KMS-11 (cell line): ENCODE results near the gene CDH4.

Source experiments
- H2AFZ ChIP-seq: fragments of 200-600 bp; sonication (generic); 2 replicates; pipeline ENCODE4 v1.6.1; 2016; ENCODE audit warnings: antibody characterized with exemption, mixed run types, low read depth
- H3K27ac ChIP-seq: fragments of 200-600 bp; sonication (generic); 2 replicates; pipeline ENCODE4 v1.6.1; 2016; ENCODE audit warnings: mild to moderate bottlenecking, mixed run types
- H3K27me3 ChIP-seq: fragments of 200-600 bp; sonication (generic); 2 replicates; pipeline ENCODE4 v1.6.1; 2017; ENCODE audit warnings: mild to moderate bottlenecking, low read depth, mixed run types, moderate library complexity; ENCODE audit not compliant: insufficient read depth
- H3K36me3 ChIP-seq: fragments of 200-600 bp; sonication (generic); 2 replicates; pipeline ENCODE4 v1.6.1; 2017; ENCODE audit warnings: mild to moderate bottlenecking, mixed run types; ENCODE audit not compliant: insufficient read depth
- H3K4me1 ChIP-seq: fragments of 200-600 bp; sonication (generic); 2 replicates; pipeline ENCODE4 v1.6.1; 2016; ENCODE audit warnings: mild to moderate bottlenecking, low read depth, mixed run types; ENCODE audit not compliant: poor library complexity, severe bottlenecking
- H3K4me2 ChIP-seq: fragments of 200-600 bp; sonication (generic); 2 replicates; pipeline ENCODE4 v1.7.0; 2016; ENCODE audit warnings: mild to moderate bottlenecking, mixed run types
- H3K4me3 ChIP-seq: fragments of 200-600 bp; sonication (generic); IDR thresholded peaks from 2 replicates; pipeline ENCODE4 v1.6.1; 2017; ENCODE audit warnings: low read depth, low read length, mixed read lengths; ENCODE audit not compliant: insufficient read depth
- H3K79me2 ChIP-seq: fragments of 200-600 bp; sonication (generic); 2 replicates; pipeline ENCODE4 v1.6.1; 2016; ENCODE audit warnings: low read depth, mixed run types; ENCODE audit not compliant: insufficient read depth
- H3K9ac ChIP-seq: fragments of 200-600 bp; sonication (generic); 2 replicates; pipeline ENCODE4 v1.6.1; 2016; ENCODE audit warnings: mild to moderate bottlenecking, mixed run types
- H4K20me1 ChIP-seq: fragments of 200-600 bp; sonication (generic); 2 replicates; pipeline ENCODE4 v1.6.1; 2016; ENCODE audit warnings: mild to moderate bottlenecking, mixed run types; ENCODE audit not compliant: insufficient read depth
- TF ChIP-seq, protein P1 (sequence below): fragments of 200-600 bp; sonication (generic); conservative IDR thresholded peaks from 2 replicates; pipeline ENCODE4 v1.6.1; 2017; ENCODE audit warnings: low read depth, mild to moderate bottlenecking, antibody characterized with exemption, low read length, moderate library complexity, mixed read lengths

CDH4 gene

DNA sequence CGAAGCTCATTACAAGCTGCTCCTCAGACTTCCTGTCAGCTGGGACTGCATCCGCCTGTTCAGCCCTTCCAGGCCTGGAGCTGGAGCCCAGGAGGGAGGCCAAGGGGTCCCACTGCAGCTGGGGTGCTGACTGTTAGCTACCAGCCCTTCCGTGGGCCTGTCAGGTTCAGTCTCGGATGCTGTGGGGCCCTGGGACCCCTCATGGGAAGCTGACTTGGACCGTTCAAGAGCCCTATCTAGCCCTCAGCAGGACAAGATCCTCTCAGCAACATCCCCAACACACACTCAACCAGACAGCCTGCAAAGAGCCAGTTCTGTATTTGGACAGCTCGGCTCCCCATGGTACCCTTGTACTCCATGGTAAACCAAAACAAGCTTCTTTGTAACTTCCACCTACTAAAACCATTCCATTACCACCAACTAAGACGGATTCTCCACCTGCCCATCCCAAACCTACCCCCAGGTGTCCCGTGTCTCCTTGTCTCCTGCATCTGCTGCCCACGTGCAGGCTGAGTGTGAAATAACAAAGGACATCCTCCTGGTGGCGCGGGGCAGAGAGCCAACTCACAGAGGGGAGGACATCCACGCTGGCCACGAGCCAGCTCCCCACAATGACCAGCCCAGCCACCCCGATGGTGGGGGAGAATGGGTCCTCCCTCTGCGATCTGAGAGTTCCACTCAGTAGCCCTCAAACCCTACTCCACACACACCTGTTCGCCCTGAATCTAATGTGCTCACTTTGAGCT, 702.4 kb downstream of the CDH4 start:
- H2AFZ ChIP-seq, result no peak overlapping the region
- peaks cover 12% of the 10 kb centered on the region; the same call in 1 of the 2 replicates for H3K27me3 ChIP-seq
- TF ChIP-seq, protein P1, sequence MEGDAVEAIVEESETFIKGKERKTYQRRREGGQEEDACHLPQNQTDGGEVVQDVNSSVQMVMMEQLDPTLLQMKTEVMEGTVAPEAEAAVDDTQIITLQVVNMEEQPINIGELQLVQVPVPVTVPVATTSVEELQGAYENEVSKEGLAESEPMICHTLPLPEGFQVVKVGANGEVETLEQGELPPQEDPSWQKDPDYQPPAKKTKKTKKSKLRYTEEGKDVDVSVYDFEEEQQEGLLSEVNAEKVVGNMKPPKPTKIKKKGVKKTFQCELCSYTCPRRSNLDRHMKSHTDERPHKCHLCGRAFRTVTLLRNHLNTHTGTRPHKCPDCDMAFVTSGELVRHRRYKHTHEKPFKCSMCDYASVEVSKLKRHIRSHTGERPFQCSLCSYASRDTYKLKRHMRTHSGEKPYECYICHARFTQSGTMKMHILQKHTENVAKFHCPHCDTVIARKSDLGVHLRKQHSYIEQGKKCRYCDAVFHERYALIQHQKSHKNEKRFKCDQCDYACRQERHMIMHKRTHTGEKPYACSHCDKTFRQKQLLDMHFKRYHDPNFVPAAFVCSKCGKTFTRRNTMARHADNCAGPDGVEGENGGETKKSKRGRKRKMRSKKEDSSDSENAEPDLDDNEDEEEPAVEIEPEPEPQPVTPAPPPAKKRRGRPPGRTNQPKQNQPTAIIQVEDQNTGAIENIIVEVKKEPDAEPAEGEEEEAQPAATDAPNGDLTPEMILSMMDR, result no peak

DNA sequence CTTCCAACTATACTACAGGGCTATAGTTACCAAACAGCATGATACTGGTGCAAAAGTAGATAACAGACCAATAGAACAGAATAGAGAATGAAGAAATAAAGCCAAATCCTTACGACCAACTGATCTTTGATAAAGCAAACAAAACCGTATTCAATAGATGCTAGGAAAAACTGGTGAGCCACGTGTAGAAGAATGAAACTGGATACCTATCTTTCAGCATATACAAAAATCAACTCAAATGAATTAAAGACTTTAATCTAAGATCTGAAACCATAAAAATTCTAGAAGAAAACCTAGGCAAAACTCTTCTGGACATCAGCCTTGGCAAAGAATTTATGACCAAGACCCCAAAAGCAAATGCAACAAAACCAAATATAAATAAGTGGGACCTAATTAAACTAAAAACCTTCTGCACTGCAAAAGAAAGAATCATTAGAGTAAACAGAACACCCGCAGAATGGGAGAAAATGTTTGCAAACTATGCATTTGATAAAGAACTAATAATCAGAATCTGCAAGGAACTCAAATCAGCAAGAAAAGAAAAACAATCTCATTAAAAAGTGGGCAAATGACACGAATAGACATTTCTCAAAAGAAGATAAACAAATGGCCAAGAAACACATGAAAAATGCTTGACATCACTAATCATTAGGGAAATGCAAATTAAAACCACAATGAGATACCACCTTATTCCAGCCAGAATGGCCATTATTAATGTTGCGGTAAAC, 703.8 kb downstream of the CDH4 start:
- Histone ChIP-seq H3K4me3 (no peak overlapping the region), H3K27me3 (peaks cover 25% of the 10 kb centered on the region; the same call in 1 of the 2 replicates), H3K79me2 (no peaks in the 10 kb centered on the region), H4K20me1 (no peaks in the 10 kb centered on the region), H3K36me3 (no peaks in the 10 kb centered on the region), H3K4me1 (no peaks in the 10 kb centered on the region), H3K9ac (no peak overlapping the region), H3K4me2 (no peak overlapping the region), H3K27ac (no peak overlapping the region), H2AFZ (no peak overlapping the region)
- TF ChIP-seq, protein P1, result no peak

More for the DNA sequence above, 702.4 kb downstream of the CDH4 start:
- Histone ChIP-seq H3K9ac (no peak overlapping the region), H3K4me3 (no peak overlapping the region), H3K79me2 (no peaks in the 10 kb centered on the region), H3K27ac (no peak overlapping the region), H3K4me1 (no peaks in the 10 kb centered on the region), H3K36me3 (no peaks in the 10 kb centered on the region), H3K4me2 (no peak overlapping the region), H4K20me1 (no peaks in the 10 kb centered on the region)

DNA sequence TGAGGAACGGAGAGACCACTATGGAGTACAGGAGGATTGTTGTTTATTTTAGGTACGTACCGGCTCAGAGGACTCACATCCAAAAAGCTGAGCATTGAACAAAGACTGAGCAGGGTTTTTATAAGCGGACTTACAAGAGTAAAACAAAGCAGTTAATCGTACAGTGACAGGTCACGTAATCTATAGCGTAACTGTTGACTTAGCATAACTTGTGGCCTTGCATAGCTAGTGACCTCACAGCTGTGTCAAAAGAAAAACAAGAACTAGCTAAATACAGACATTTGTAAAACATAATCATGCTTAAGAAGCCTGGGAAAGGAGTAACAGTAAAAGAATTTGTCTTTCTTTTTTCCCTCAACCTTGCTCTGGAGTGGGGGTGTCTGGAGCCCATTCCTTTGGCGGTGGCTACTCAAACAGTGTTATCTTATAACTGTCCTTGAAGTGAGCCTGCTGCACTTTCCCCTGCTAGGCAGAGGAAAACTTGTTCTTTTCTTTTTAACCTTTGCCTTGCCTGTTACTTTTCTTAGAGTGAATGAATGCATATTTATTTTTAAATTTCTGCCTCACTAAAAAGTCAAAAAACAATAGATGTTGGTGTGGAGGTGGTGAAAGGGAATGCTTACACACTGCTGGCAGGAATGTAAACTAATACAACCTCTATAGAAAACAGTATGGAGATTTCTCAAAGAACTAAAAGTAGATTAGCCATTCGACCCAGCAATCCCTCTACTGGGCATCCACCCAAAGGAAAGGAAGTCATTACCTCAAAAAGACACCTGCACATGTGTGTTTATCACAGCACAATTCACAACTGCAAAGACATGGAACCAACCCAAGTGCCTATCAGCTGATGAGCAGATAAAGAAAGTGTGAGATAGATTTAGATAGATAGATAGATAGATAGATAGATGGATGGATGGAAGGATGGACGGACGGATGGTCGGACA, 704.6 kb downstream of the CDH4 start:
- Histone ChIP-seq H3K27me3 (peaks cover 25% of the 10 kb centered on the region; the same call in 1 of the 2 replicates), H3K4me1 (no peaks in the 10 kb centered on the region), H3K4me2 (no peak overlapping the region), H3K27ac (no peak overlapping the region), H3K4me3 (no peak overlapping the region), H3K9ac (no peak overlapping the region), H3K36me3 (no peaks in the 10 kb centered on the region), H4K20me1 (no peaks in the 10 kb centered on the region), H2AFZ (no peak overlapping the region), H3K79me2 (no peaks in the 10 kb centered on the region)
- TF ChIP-seq, protein P1, result no peak

GRCh38 chr20:61957961-61958715, 706.1 kb downstream of the CDH4 start:
- no peaks in the 10 kb centered on the region for H3K36me3 ChIP-seq
- no peak overlapping the region for H3K9ac ChIP-seq
- peaks cover 25% of the 10 kb centered on the region; the same call in 1 of the 2 replicates for H3K27me3 ChIP-seq
- no peaks in the 10 kb centered on the region for H3K79me2 ChIP-seq
- no peak overlapping the region for H3K27ac ChIP-seq
- no peak overlapping the region for H3K4me2 ChIP-seq
- no peak overlapping the region for H2AFZ ChIP-seq
- H3K4me3 ChIP-seq, result no peak overlapping the region
- H4K20me1 ChIP-seq, result no peaks in the 10 kb centered on the region
- no peaks in the 10 kb centered on the region for H3K4me1 ChIP-seq
- TF ChIP-seq, protein P1, result no peak
